Measurements from ENCODE around the gene VSTM4. TPM values are rescaled to one million over a fixed set of nuclear protein-coding genes. Genes with fewer than 3 reads are reported as not detected.

Gene VSTM4
- total and polyA plus RNA-seq, 9 of the 15 experiments (the other 6 are each of a cell fraction or from before 2014, with no cell fraction given) = 1.0 to 7.9 (median 3.0) TPM

DNA sequence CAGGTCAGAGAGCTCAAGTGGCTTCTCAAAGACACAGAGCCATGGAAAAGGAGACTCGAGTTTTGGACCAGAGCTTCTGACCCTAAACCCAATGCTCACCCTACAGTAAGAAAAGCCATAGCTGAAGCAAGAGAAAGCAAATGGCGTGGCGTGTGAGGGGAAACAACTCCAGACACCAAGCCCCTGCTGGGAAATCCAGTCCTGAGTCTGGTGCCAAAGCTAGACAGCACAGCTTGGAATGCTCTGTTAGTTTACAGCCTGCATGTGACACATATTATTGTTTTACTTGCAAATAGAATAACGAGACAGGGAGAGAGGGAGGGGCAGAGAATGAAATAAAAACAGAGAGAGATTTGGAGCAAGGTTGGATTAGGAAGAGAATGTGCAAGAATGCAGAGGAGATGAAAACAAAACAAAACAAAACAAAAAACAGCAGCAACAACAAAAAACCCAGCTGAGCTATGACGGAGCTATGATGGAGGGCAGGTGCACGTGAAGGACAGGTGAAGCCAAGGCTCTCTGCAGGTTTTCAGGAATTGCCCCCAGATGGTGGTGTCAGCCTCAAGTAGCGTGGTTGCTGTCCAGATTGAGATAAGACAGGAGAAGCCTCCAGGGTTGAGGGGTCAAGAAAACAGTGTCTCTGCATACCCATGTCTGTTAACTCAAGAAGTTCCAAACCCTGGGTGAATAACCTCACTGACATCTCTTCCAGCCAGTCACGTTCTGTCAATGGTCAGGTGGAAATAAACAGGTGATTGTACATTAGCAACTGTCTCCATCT is 105.9 kb downstream of the VSTM4 start:
- ATAC-seq (no peak; the same call in 2 of the 3 replicates), FAIRE-seq (peak; percentile 49), DNase-seq (ENCODE audit: extremely low read depth in 1 of 4, low spot score in 3 of 4) (peak in 1 of 4 experiments; percentile 12)
- Histone ChIP-seq H3K4me1 (replicated peaks in 1 of 2; ENCODE audit: control insufficient read depth in 2 of 2, insufficient read depth in 2 of 2, low read length in 2 of 2) (peaks cover 16% of the 10 kb centered on the region in 2 experiments; a peak in 4 of 5 replicates), H3K9me1 (ENCODE audit: control insufficient read depth, insufficient read depth, low read length) (no peaks in the 10 kb centered on the region), H3K4me2 (ENCODE audit: insufficient read depth, low read length) (peak overlapping the region; percentile 59; the same call in 1 of the 2 replicates), H3K9me3 (replicated peaks; ENCODE audit: control insufficient read depth, insufficient read depth, low read depth, low read length) (no peaks in the 10 kb centered on the region), H3K4me3 (no peak overlapping the region), H3K27me3 (ENCODE audit: control insufficient read depth in 2 of 2, insufficient read depth in 2 of 2, low read length in 2 of 2) (peaks cover 0 to 6% of the 10 kb centered on the region in 2 experiments; a peak in 2 of 5 replicates), H2AFZ (ENCODE audit: low read depth, low read length) (peak overlapping the region; percentile 79; the same call in 1 of the 2 replicates), H3K36me3 (ENCODE audit: control insufficient read depth, insufficient read depth, low read length) (no peaks in the 10 kb centered on the region), H4K20me1 (replicated peaks; ENCODE audit: control insufficient read depth, insufficient read depth, low read length) (0 out of 2 replicates have a peak, but pooled peaks cover 3% of the 10 kb centered on the region), H3K9ac (ENCODE audit: insufficient read depth in 1 of 2, low read depth in 2 of 2, low read length in 2 of 2) (no peak overlapping the region), H3K27ac (ENCODE audit: extremely low read depth, low read depth, low read length) (no peak overlapping the region), H3K79me2 (ENCODE audit: control insufficient read depth, insufficient read depth, low read length) (no peaks in the 10 kb centered on the region)
- POLR2A ChIA-PET = interaction anchor here (0.6 to 3.2 kb wide), 3 partner anchors 8 to 202 kb away, joined by 3 to 20 read pairs (median 3); no protein-coding TSS in a partner anchor
- 15% methylated on average over 8 of the region's 8 CpGs for WGBS (ENCODE audit: insufficient coverage, low coverage, missing lambda C conversion rate)
- in situ Hi-C loops (cut with MboI) = no loop called here
- intact Hi-C loops (cut with micrococcal nuclease) = no loop called here
- CTCF ChIA-PET (ENCODE audit: low intra/inter-chr PET ratio) = no interaction called here
- no TSS peak for BruUV-seq (replicated peaks)
- peak in 1 of 2 experiments; percentile 11; a peak in 1 of 4 replicates for TF ChIP-seq KDM1A (IDR thresholded peaks at IDR 0.05)
- TF ChIP-seq XRCC4 (IDR thresholded peaks at IDR 0.05; ENCODE audit: extremely low read depth, insufficient read depth, insufficient read length) = no peak
- TF ChIP-seq, protein P1, sequence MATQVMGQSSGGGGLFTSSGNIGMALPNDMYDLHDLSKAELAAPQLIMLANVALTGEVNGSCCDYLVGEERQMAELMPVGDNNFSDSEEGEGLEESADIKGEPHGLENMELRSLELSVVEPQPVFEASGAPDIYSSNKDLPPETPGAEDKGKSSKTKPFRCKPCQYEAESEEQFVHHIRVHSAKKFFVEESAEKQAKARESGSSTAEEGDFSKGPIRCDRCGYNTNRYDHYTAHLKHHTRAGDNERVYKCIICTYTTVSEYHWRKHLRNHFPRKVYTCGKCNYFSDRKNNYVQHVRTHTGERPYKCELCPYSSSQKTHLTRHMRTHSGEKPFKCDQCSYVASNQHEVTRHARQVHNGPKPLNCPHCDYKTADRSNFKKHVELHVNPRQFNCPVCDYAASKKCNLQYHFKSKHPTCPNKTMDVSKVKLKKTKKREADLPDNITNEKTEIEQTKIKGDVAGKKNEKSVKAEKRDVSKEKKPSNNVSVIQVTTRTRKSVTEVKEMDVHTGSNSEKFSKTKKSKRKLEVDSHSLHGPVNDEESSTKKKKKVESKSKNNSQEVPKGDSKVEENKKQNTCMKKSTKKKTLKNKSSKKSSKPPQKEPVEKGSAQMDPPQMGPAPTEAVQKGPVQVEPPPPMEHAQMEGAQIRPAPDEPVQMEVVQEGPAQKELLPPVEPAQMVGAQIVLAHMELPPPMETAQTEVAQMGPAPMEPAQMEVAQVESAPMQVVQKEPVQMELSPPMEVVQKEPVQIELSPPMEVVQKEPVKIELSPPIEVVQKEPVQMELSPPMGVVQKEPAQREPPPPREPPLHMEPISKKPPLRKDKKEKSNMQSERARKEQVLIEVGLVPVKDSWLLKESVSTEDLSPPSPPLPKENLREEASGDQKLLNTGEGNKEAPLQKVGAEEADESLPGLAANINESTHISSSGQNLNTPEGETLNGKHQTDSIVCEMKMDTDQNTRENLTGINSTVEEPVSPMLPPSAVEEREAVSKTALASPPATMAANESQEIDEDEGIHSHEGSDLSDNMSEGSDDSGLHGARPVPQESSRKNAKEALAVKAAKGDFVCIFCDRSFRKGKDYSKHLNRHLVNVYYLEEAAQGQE (IDR thresholded peaks at IDR 0.05; ENCODE audit: borderline replicate concordance) = peak; percentile 12; the same call in 1 of the 2 replicates
- TF ChIP-seq, protein P1 (CRISPR knock-in tag; IDR thresholded peaks at IDR 0.05; ENCODE audit: low read depth) = no peak
- TF ChIP-seq ZEB2 (IDR thresholded peaks at IDR 0.05) = 0 out of 2 replicates have a peak, but pooled peaks have one; percentile 32
- 0 out of 2 replicates have a peak, but pooled peaks have one; percentile 27 for TF ChIP-seq CXXC5 (CRISPR knock-in tag; IDR thresholded peaks at IDR 0.05)
- TF ChIP-seq NR2C1 (IDR thresholded peaks at IDR 0.05) = no peak
- peak; percentile 66 for TF ChIP-seq NR2C1 (tag; IDR thresholded peaks at IDR 0.05)
- TF ChIP-seq CBFA2T2 (conservative IDR thresholded peaks at IDR 0.05) = peak; percentile 60
- no peak for TF ChIP-seq ZNF766 (CRISPR knock-in tag; conservative IDR thresholded peaks at IDR 0.05)
- no peak for TF ChIP-seq ZBED1 (IDR thresholded peaks at IDR 0.05)
- TF ChIP-seq ARID1B (IDR thresholded peaks at IDR 0.05) = 0 out of 2 replicates have a peak, but pooled peaks have one; percentile 18
- peak; percentile 42; the same call in 1 of the 2 replicates for TF ChIP-seq CTBP1 (IDR thresholded peaks at IDR 0.05; ENCODE audit: borderline replicate concordance)
- TF ChIP-seq GTF2A2 (tag; IDR thresholded peaks at IDR 0.05) = no peak
- TF ChIP-seq, protein P2, sequence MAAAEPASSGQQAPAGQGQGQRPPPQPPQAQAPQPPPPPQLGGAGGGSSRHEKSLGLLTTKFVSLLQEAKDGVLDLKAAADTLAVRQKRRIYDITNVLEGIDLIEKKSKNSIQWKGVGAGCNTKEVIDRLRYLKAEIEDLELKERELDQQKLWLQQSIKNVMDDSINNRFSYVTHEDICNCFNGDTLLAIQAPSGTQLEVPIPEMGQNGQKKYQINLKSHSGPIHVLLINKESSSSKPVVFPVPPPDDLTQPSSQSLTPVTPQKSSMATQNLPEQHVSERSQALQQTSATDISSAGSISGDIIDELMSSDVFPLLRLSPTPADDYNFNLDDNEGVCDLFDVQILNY (CRISPR knock-in tag; IDR thresholded peaks at IDR 0.05) = no peak
